Neural crest cell (in vitro differentiated cells): ENCODE data around the gene PILRB. TPM values are rescaled to one million over a fixed set of nuclear protein-coding genes. Genes with fewer than 3 reads are reported as not detected.
"Not testable (repeated sequence)": the region's sequence is repeated elsewhere in the genome, so short reads cannot be mapped to it uniquely, and the experiment has no call there.

Experiments
- DNase-seq: peaks from one replicate; pipeline ENCODE4 v3.0.0; 2021; ENCODE audit warnings: low read depth, mixed read lengths, low spot score
- H3K27ac Mint-ChIP-seq: one replicate; pipeline ENCODE4 v1.8.0; 2021; ENCODE audit warnings: mild to moderate bottlenecking, mixed read lengths; ENCODE audit not compliant: unreplicated experiment
- H3K27me3 Mint-ChIP-seq: 2 replicates; pipeline ENCODE4 v1.8.0; 2021; ENCODE audit warnings: low read depth, mild to moderate bottlenecking, mixed read lengths
- H3K36me3 Mint-ChIP-seq: 2 replicates; pipeline ENCODE4 v1.8.0; 2021; ENCODE audit warnings: low read depth, mild to moderate bottlenecking, mixed read lengths
- H3K4me1 Mint-ChIP-seq: 2 replicates; pipeline ENCODE4 v1.8.0; 2021; ENCODE audit warnings: mixed read lengths
- H3K4me3 Mint-ChIP-seq: one replicate; pipeline ENCODE4 v1.8.0; 2021; ENCODE audit warnings: mild to moderate bottlenecking, mixed read lengths
- H3K9me3 Mint-ChIP-seq: 2 replicates; pipeline ENCODE4 v1.8.0; 2021; ENCODE audit warnings: mixed read lengths
- CTCF ChIP-seq: fragments of 200-600 bp; sonication (generic); conservative IDR thresholded peaks from 2 replicates; pipeline ENCODE4 v1.5.0; 2021; ENCODE audit warnings: antibody characterized with exemption, mild to moderate bottlenecking
- total RNA-seq: library from RNA; stranded (reverse); gene quantifications from 2 replicates; pipeline ENCODE4 v1.2.1, GENCODE V29; 2021

Gene PILRB
- total RNA-seq, 1 donor from 2014 or later = 36.5 TPM

DNA sequence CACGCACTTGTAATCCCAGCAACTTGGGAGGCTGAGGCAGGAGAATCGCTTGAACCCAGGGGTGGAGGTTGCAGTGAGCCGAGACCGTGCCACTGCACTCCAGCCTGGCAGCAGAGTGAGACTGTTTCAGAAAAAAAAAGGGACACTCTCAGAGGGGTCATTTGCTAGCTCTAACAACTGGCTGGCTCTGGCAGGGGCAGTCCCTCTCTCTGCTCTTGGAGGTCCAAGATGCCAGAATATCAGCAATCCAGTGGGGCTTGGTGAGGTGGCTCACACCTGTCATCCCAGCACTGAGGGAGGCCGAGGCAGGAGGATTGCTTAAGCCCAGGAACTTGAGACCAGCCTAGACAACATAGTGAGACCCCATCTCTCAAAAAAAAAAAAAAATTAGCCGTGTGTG lies 12.8 kb downstream of the PILRB start:
- Mint-ChIP-seq H3K4me3 (peak overlapping the region; percentile 49), H3K36me3 (peaks cover 2% of the 10 kb centered on the region), H3K27me3 (peaks cover 2% of the 10 kb centered on the region), H3K27ac (no peak overlapping the region), H3K4me1 (peaks cover 11% of the 10 kb centered on the region), H3K9me3 (no peaks in the 10 kb centered on the region)
- no peak for DNase-seq
- no peak for TF ChIP-seq CTCF

GRCh38 chr7:100371561-100372171 lies 13.7 kb downstream of the PILRB start:
- TF ChIP-seq CTCF = no peak
- DNase-seq = no peak
- Mint-ChIP-seq H3K27me3 (peaks cover 2% of the 10 kb centered on the region), H3K4me3 (peak overlapping the region; percentile 6), H3K27ac (no peak overlapping the region), H3K9me3 (no peaks in the 10 kb centered on the region), H3K4me1 (peaks cover 11% of the 10 kb centered on the region), H3K36me3 (peaks cover 2% of the 10 kb centered on the region)

DNA sequence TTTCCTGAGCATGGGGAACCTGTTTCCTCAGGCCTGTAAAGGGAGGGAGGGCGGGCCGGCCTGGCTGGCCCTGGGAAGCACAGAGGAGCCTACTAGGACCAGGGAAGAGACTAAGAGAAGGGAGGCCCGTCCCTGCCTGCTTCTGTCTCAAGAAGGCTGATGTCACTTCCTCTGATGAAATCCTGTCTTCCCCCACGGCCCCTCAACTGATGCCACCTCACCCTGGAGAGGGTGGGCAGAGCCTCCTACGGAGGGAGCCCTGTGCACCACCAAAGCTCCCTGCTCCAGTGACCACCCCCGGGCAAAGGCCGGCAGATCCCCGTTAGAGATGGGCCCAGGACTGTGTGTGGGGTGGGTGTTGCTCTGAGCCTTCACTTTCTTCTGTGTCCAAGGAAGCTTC lies 14.3 kb downstream of the PILRB start:
- no peak overlapping the region for H3K27ac Mint-ChIP-seq
- peaks cover under 1% of the 10 kb centered on the region for H3K36me3 Mint-ChIP-seq
- no peak overlapping the region for H3K4me3 Mint-ChIP-seq
- peaks cover 11% of the 10 kb centered on the region for H3K4me1 Mint-ChIP-seq
- DNase-seq = no peak
- TF ChIP-seq CTCF = no peak
- H3K27me3 Mint-ChIP-seq = peaks cover 2% of the 10 kb centered on the region
- no peaks in the 10 kb centered on the region for H3K9me3 Mint-ChIP-seq

- Mint-ChIP-seq H3K27ac (no peak overlapping the region), H3K27me3 (peaks cover 2% of the 10 kb centered on the region), H3K36me3 (no peaks in the 10 kb centered on the region), H3K9me3 (no peaks in the 10 kb centered on the region), H3K4me3 (no peak overlapping the region), H3K4me1 (peaks cover 11% of the 10 kb centered on the region)
- no peak for DNase-seq
- TF ChIP-seq CTCF = no peak
Measured at GRCh38 chr7:100372694-100373093, 14.8 kb downstream of the PILRB start.

DNA sequence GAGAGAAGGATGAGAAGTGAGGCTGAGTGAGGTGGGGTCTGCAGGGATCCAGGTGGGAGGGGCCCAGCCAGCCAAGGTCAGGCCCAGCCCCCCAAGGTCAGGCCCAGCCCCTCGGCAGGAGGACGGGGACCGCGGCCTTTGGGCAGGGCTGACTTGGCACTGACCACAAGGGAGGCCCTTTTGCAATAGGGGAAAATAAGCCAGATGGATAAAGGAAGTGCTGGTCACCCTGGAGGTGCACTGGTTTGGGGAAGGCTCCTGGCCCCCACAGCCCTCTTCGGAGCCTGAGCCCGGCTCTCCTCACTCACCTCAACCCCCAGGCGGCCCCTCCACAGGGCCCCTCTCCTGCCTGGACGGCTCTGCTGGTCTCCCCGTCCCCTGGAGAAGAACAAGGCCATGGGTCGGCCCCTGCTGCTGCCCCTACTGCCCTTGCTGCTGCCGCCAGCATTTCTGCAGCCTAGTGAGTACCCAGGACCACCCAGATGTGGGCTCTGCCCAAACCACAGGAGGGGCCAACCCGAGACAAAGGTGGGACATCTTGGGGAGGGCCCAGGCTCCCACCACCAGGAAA lies 15.4 kb downstream of the PILRB start, which contains the start of gene PILRA:
Gene PILRA, plus strand, starts transcription at position 227 of the 571 bp plus-strand sequence. Its CDS starts 170 bp downstream, at position 397.
- no peak within 1 kb of the TSS for H3K4me3 Mint-ChIP-seq
- H3K27me3 Mint-ChIP-seq = peaks cover 2% of the 10 kb centered on the region
- TF ChIP-seq CTCF = no peak
- no peak within 1 kb of the TSS for H3K27ac Mint-ChIP-seq
- H3K9me3 Mint-ChIP-seq = no peaks in the 10 kb centered on the region
- no peak for DNase-seq
- H3K4me1 Mint-ChIP-seq = peaks cover 11% of the 10 kb centered on the region
- no peaks in the 10 kb centered on the region for H3K36me3 Mint-ChIP-seq

GRCh38 chr7:100373870-100374598 lies 16.1 kb downstream of the PILRB start:
- not testable (repeated sequence) for H3K4me3 Mint-ChIP-seq, H3K27ac Mint-ChIP-seq, H3K36me3 Mint-ChIP-seq, DNase-seq, H3K9me3 Mint-ChIP-seq, H3K27me3 Mint-ChIP-seq
- peaks cover 11% of the 10 kb centered on the region for H3K4me1 Mint-ChIP-seq
